Frontal cortex (tissue), 4 donors: ENCODE measurements around the gene SETBP1. TPM values are rescaled to one million over a fixed set of nuclear protein-coding genes. Genes with fewer than 3 reads are reported as not detected.

Experiments used
- DNase-seq, 2 donors: peaks; one replicate each; pipeline ENCODE4 v3.0.0; 2012; ENCODE audit warnings: low spot score in 2 of 2
- FAIRE-seq: peaks from 2 replicates; lab custom pipeline; 2012; peaks lifted over from hg19 to GRCh38; lab: Jason Lieb, UNC
- total RNA-seq: library from RNA; depleted of rRNA; stranded (reverse); fragments of >200 nt; gene quantifications from one replicate; pipeline ENCODE4 v1.2.3, GENCODE V29; 2014
- donor health status: control.
- donor health status: control.
- donor health status: control.

Gene SETBP1
- total RNA-seq, 1 donor from 2014 or later = 34.2 TPM

DNA sequence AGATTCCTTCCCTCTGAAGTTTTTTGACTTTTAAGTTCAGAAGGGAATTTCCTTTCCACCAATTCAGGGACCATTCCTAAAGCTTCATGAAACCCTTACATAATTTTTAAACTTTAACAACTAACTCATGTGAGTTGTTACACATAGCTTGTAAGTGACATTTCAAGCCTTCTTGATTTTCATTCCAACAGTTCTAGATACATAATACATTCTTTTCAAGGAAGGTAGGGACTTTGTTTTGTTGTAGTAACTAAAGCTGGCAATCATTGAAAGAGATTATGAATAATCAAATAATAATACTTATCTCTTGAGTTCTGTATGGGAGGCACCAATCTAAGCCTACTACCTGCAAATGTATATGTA, 45.4 kb downstream of the SETBP1 start:
- FAIRE-seq = no peak
- DNase-seq = no peak

GRCh38 chr18:44727291-44727690, 46.6 kb downstream of the SETBP1 start:
- no peak for FAIRE-seq
- no peak for DNase-seq

DNA sequence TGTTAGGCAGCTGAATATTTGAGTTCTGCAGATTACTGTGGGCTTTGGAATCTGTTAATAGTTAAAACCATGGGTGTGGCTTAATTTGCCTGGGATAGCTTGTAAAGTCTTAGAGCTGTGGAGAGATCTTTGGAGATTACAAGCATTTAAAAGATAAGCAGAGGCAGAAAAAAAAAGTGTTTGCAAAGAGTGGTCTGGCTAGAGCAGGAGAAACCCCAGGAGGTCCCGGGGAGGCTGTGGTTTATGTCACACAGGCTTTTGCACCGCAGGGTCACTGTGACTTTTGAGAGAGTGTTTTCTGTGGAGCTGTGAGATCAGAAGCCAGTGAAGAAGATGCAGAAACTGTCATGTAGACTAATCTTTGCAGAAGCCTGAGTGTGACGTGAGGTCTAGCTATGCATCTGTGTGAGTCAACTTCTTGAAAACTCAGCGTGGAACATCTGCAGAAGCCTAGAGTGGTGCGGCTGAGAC, 49.0 kb downstream of the SETBP1 start:
- DNase-seq (no peak), FAIRE-seq (no peak)

DNA sequence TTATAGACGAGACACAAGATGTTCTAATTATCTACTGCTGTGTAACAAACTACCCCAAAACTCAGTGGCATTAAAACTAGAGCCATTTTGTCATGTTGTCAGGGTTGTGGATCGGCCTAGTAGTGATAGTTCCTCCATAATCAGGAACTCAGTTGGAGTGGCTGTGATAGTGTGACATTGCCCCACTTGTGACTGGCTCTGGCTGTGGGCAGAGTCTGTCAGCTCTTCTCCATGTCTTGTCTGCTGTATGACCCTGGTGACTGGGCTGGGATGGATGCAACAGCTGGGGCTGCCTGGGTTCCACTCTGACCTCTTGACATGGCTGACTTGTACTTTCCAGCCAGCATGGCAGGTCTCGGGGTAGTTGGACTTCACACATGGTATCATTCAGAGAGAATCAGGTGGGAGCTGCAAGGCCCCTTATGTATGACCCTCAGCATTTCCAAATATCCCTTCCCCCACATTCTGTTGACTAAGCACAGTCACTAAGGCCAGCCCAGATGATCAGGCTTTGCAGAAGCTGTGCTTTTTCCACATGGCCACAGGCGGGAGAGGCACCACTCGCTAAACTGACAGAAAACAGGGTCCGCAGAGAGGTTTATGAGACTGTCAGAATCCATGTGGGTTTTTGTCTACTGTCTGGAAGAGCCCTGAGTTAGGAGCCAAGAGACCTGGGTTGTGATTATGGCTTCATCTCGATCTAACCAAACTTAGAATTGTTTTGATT, 50.3 kb downstream of the SETBP1 start:
- FAIRE-seq = no peak

GRCh38 chr18:44731530-44732237, 51.0 kb downstream of the SETBP1 start:
- no peak for FAIRE-seq

More for the DNA sequence above, 50.3 kb downstream of the SETBP1 start:
- DNase-seq = no peak

DNA sequence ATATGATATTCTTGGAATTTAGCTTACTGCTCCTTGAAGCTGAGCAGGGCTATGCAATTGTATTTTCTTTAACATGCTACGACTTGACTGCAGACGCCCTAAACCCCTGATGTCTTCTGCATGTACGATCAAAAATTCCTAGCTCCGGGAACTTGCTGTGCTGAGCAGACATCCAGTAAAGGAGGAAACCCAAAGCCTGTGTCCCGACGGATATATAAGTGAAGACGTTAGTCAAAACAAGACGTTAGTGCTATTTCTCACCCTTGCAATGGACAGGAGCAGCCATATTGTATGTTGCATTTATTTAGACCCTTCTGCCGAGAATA, 51.5 kb downstream of the SETBP1 start:
- no peak for FAIRE-seq
- no peak for DNase-seq

More at GRCh38 chr18:44731530-44732237, 51.0 kb downstream of the SETBP1 start:
- no peak for DNase-seq

GRCh38 chr18:44732599-44732998, 51.9 kb downstream of the SETBP1 start:
- FAIRE-seq (no peak), DNase-seq (no peak)

DNA sequence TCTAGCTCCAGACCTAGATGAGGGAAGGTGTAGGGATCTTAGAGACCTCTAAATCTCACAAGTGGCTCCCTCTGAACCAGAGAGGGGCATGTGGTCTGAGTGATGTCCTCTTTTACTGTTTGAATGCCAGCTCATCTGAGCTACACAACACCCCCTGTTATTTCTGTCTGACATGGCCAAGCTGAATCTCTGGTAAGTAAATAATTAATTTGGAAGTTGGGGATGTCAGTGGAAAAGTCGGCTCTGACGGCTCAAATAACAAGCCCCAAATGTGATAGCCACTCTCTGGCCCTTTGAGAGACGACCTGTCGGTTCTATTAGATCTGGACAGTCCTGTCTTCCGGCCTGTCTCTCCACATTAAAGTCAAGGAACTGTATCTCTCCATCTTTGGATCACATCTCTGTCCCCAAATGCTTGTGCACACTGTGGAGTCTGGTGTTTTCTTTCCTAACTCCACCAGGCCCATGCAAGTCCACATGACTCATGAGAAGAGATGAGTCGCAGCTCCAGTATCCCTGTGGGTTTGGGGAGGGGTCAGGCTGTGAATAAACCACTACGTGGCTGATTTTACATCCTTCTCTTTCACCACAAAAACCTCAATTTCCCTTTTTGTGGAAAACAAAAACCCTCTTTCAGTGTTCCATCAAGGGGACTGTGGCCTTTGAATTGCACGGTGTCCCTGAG, 52.5 kb downstream of the SETBP1 start:
- DNase-seq = no peak
- no peak for FAIRE-seq

DNA sequence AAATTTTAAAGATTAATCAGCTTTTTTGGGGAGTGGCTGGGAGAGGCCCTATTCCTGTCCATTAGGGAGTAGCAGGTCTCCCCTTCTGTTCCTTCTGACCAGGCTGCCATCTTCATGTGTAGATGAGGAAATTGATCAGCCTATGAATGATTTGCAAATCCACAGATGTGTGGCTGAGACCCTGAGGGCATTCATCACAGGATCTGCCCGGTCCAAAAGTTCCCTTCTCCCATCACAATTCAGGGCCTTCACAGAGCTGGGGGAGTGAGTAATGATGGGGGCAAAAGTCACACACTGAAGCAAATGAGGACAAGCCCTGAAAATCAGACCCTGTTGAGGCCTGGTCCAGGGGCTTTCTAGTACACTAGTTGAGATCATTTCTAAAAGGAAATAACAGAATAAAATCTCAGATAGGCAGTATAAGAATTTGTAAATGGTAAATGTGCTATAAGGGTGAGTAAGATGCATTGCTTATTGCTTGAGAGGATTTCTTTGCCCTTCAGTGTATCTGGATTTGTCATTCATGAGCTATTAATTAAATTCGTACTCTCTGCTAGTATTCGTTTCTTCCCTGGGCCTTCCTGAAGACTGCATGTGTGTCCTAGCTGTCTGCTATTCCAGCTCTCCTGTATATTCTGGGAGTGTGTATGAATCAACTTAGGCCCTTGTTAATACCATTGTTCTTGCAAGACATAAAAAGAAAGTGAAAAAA, 53.2 kb downstream of the SETBP1 start:
- no peak for FAIRE-seq
- DNase-seq = no peak

DNA sequence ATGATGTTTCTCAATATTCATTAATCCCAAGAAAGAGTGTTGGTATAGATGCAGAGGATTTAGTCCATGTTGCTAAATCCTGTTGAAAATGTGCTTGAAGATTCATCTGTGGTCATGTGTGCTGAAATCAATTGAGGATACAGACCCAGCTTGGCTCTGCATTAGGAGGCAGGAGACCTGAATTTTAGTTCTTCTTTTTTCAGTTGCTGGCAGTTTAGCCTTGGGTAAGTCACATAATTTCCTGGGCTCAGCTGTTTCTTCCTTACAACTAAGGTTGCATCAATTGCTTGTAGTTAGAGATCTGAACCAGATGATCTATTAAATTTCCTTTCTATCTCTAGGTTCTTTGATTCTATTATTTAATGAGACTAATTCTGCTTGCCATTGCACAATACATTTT, 54.4 kb downstream of the SETBP1 start:
- FAIRE-seq = no peak
- DNase-seq = no peak

DNA sequence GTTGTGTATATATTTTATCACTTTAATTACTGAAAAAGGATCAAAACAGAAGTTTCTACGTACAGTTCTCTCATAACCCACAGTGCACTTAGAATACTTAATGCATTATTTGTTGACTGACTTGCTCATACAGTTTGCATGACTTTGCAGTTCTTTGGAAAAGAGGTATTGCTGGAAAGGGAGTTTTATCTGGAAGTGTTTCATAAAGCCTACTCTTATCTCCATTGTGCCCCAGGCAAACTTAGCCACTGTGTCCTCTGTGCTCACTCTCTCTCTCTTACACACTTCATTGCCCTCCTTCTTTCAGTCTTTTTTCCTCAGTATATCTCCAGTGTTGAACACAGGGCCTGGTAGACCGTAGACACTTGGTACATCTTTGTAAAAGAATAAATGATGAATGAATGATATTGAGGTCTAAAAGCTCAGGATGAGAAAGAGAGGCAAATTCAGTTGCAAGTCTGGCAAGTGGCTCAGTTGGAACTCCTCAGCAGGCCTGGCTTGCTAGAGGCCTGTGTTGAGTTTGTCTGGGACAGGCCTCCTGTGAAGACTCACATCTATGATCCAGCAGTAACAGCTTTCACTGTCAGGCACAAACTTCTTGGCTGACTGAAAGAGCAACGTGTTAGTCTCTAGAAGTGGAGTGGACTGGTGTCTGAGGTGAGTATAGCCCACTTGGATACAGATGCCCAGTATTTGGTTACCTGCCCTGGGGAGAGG, 56.1 kb downstream of the SETBP1 start:
- no peak for DNase-seq
- no peak for FAIRE-seq

- FAIRE-seq (no peak), DNase-seq (no peak)
Measured at GRCh38 chr18:44737623-44738022, 56.9 kb downstream of the SETBP1 start.

DNA sequence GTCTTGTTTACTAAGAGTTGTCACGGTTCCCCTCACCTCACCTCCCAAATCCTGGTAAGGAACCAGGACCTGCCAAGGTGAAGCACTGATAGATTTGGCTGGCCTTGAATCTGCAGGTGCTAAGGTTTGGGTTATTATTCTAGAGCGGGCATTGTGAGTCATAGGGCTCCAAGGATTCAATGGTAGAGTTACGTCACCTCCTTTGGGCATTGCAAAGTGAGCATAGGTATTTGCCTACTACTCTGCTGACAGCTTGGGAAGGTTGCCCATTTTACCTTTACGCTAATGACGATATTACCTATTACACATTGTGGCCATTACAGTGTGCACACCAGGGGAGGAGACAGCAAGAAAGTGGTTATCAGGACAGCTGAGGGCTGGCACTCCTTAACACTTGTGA, 59.3 kb downstream of the SETBP1 start:
- FAIRE-seq (no peak), DNase-seq (no peak)

- FAIRE-seq (no peak), DNase-seq (no peak)
Measured at GRCh38 chr18:44741085-44741484, 60.4 kb downstream of the SETBP1 start.

DNA sequence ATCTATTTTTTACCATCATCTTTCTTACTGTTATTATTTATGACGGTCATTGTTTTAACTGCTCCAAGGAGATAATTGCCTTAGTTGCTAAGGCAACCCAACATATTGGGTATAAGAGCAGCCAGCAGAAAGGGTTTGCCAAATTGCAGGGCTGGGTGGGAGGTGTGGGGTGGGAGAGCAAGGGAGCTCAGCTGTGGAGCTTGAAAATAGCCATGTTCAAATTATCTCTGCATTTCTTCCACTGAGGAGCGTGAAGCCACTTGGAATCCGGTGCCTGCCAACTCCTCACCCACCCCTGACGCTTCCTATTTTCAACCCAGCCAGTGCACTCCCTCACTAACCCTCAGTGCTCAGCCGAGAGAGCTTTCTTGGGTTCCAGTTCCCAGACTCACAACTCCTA, 60.8 kb downstream of the SETBP1 start:
- FAIRE-seq (no peak), DNase-seq (no peak)

DNA sequence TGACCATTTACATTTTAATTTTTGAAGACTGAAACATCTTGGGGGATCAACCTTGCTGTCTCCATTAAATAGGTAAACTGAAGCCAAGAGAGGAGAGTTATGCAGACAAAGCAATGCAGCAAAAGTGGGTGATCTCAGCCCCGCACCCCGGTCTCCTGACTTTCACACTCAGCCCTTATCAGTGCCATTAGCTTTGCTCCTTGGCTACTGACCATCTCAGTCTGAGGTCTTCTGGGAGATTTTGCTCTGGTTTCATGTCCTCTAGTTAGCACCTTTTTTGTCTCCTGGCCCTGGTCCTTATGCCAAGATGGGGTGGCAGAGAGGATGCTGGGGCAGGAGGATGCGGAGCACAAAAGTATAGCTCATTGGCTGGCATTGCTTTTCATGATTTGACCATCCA, 61.4 kb downstream of the SETBP1 start:
- DNase-seq (no peak), FAIRE-seq (no peak)

- DNase-seq = no peak
- no peak for FAIRE-seq
Measured at GRCh38 chr18:44742718-44743311, 62.1 kb downstream of the SETBP1 start.

- DNase-seq = no peak
- FAIRE-seq = no peak
Measured at GRCh38 chr18:44743631-44744030, 62.9 kb downstream of the SETBP1 start.
